H9 (cell line): ENCODE results near the gene TENM4. TPM values are rescaled to one million over a fixed set of nuclear protein-coding genes. Genes with fewer than 3 reads are reported as not detected.

Experiments used
- DNase-seq: peaks from one replicate; pipeline ENCODE4 v3.0.0-alpha.2; 2017
- H2AFZ ChIP-seq: one replicate; pipeline ENCODE4 v1.6.1; 2013; ENCODE audit warnings: mild to moderate bottlenecking, low read length, control low read depth, moderate library complexity
- H2AK5ac ChIP-seq: 2 replicates; pipeline ENCODE4 v1.6.1; 2013; ENCODE audit warnings: low read length, control low read depth, mixed read lengths; ENCODE audit not compliant: insufficient read length
- H2BK120ac ChIP-seq: one replicate; pipeline ENCODE4 v1.6.1; 2013; ENCODE audit warnings: low read depth, mild to moderate bottlenecking, low read length, control low read depth, inconsistent platforms; ENCODE audit not compliant: poor library complexity, severe bottlenecking
- H2BK12ac ChIP-seq: 2 replicates; pipeline ENCODE4 v1.6.1; 2013; ENCODE audit warnings: low read length, control low read depth, mixed read lengths, low read depth; ENCODE audit not compliant: insufficient read length
- H2BK15ac ChIP-seq: 2 replicates; pipeline ENCODE4 v1.6.1; 2013; ENCODE audit warnings: low read depth, low read length, control low read depth
- H2BK20ac ChIP-seq: one replicate; pipeline ENCODE4 v1.6.1; 2013; ENCODE audit warnings: low read depth, mild to moderate bottlenecking, low read length, control low read depth, inconsistent platforms; ENCODE audit not compliant: poor library complexity, severe bottlenecking
- H2BK5ac ChIP-seq: 2 replicates; pipeline ENCODE4 v1.6.1; 2013; ENCODE audit warnings: low read length, control low read depth, mixed read lengths; ENCODE audit not compliant: insufficient read length
- H3K14ac ChIP-seq: 2 replicates; pipeline ENCODE4 v1.6.1; 2013; ENCODE audit warnings: low read length, control low read depth; ENCODE audit not compliant: insufficient read depth
- H3K18ac ChIP-seq: 2 replicates; pipeline ENCODE4 v1.6.1; 2013; ENCODE audit warnings: low read depth, mild to moderate bottlenecking, mixed read lengths, low read length, control low read depth; ENCODE audit not compliant: insufficient read length
- H3K23ac ChIP-seq: 2 replicates; pipeline ENCODE4 v1.6.1; 2013; ENCODE audit warnings: low read length, control low read depth, mixed read lengths, low read depth; ENCODE audit not compliant: insufficient read length
- H3K23me2 ChIP-seq: 2 replicates; pipeline ENCODE4 v1.6.1; 2013; ENCODE audit warnings: low read depth, mild to moderate bottlenecking, mixed read lengths, low read length, control low read depth; ENCODE audit not compliant: insufficient read length, poor library complexity, severe bottlenecking
- H3K27ac ChIP-seq: 2 replicates; pipeline ENCODE4 v1.5.1; 2013; ENCODE audit warnings: low read length, control low read depth, mixed read lengths, low read depth; ENCODE audit not compliant: insufficient read length
- H3K27me3 ChIP-seq: 2 replicates; pipeline ENCODE4 v1.6.1; 2013; ENCODE audit warnings: low read length, control low read depth, inconsistent platforms; ENCODE audit not compliant: insufficient read depth
- H3K4ac ChIP-seq: 2 replicates; pipeline ENCODE4 v1.6.1; 2013; ENCODE audit warnings: low read depth, mild to moderate bottlenecking, control low read depth, inconsistent platforms, low read length, moderate library complexity
- H3K4me1 ChIP-seq: 2 replicates; pipeline ENCODE4 v1.6.1; 2013; ENCODE audit warnings: low read length, control low read depth, inconsistent platforms; ENCODE audit not compliant: insufficient read depth
- H3K4me2 ChIP-seq: 2 replicates; pipeline ENCODE4 v1.6.1; 2013; ENCODE audit warnings: low read length, control low read depth, mixed read lengths; ENCODE audit not compliant: insufficient read length, insufficient read depth
- H3K56ac ChIP-seq: 2 replicates; pipeline ENCODE4 v1.6.1; 2013; ENCODE audit warnings: low read depth, mild to moderate bottlenecking, mixed read lengths, low read length, control low read depth; ENCODE audit not compliant: insufficient read length
- H3K79me1 ChIP-seq: 2 replicates; pipeline ENCODE4 v1.6.1; 2013; ENCODE audit warnings: low read depth, mild to moderate bottlenecking, moderate library complexity, low read length, control low read depth, inconsistent platforms; ENCODE audit not compliant: insufficient read depth, poor library complexity, severe bottlenecking
- H3K79me2 ChIP-seq: 2 replicates; pipeline ENCODE4 v1.6.1; 2013; ENCODE audit warnings: low read length, control low read depth, inconsistent platforms; ENCODE audit not compliant: insufficient read depth
- H3K9ac ChIP-seq: 2 replicates; pipeline ENCODE4 v1.6.1; 2013; ENCODE audit warnings: low read length, control low read depth, mixed read lengths; ENCODE audit not compliant: insufficient read length; ENCODE audit errors: extremely low read depth
- H3K9me3 ChIP-seq: one replicate; pipeline ENCODE4 v1.6.1; 2013; ENCODE audit warnings: low read depth, low read length, inconsistent platforms; ENCODE audit not compliant: control insufficient read depth
- H3T11ph ChIP-seq: one replicate; pipeline ENCODE4 v1.6.1; 2013; ENCODE audit warnings: mild to moderate bottlenecking, low read length, control low read depth, inconsistent platforms
- H4K20me1 ChIP-seq: one replicate; pipeline ENCODE4 v1.6.1; 2013; ENCODE audit not compliant: control insufficient read depth, insufficient read length, insufficient read depth
- H4K5ac ChIP-seq: 2 replicates; pipeline ENCODE4 v1.6.1; 2013; ENCODE audit warnings: low read depth, mild to moderate bottlenecking, mixed read lengths, low read length, control low read depth; ENCODE audit not compliant: insufficient read length
- H4K8ac ChIP-seq: replicated peaks from 2 replicates; pipeline ENCODE4 v1.6.1; 2013; ENCODE audit warnings: low read length, control low read depth, mixed read lengths, low read depth; ENCODE audit not compliant: insufficient read length
- H4K91ac ChIP-seq: 2 replicates; pipeline ENCODE4 v1.6.1; 2013; ENCODE audit warnings: low read depth, mild to moderate bottlenecking, moderate library complexity, mixed read lengths, low read length, control low read depth; ENCODE audit not compliant: insufficient read length
- H3K27ac Mint-ChIP-seq, 3 experiments: 2 replicates in 2 of 3; 3 replicates in 1 of 3; pipeline ENCODE4 v1.8.0; 2020 to 2021; ENCODE audit warnings: mixed read lengths in 3 of 3, mild to moderate bottlenecking in 1 of 3, moderate library complexity in 1 of 3
- H3K27me3 Mint-ChIP-seq: 2 replicates; pipeline ENCODE4 v1.8.0; 2021; ENCODE audit warnings: low read depth, mild to moderate bottlenecking, moderate library complexity, mixed read lengths
- H3K36me3 Mint-ChIP-seq, 3 experiments: 2 replicates in 2 of 3; 3 replicates in 1 of 3; pipeline ENCODE4 v1.8.0; 2020 to 2021; ENCODE audit warnings: low read depth in 3 of 3, mixed read lengths in 3 of 3; ENCODE audit not compliant: insufficient read depth in 1 of 3
- H3K4me1 Mint-ChIP-seq, 2 experiments: 2 replicates each; pipeline ENCODE4 v1.8.0; 2020; ENCODE audit warnings: mixed read lengths in 2 of 2
- H3K4me3 Mint-ChIP-seq, 2 experiments: 2 replicates in 1 of 2; 3 replicates in 1 of 2; pipeline ENCODE4 v1.8.0; 2020 to 2021; ENCODE audit warnings: mild to moderate bottlenecking in 2 of 2, mixed read lengths in 2 of 2, moderate library complexity in 1 of 2
- H3K9me3 Mint-ChIP-seq, 2 experiments: 2 replicates in 1 of 2; 3 replicates in 1 of 2; pipeline ENCODE4 v1.8.0; 2020; ENCODE audit warnings: mild to moderate bottlenecking in 2 of 2, mixed read lengths in 2 of 2, moderate library complexity in 1 of 2
- WGBS: extraction: QIAGEN DNeasy Blood & Tissue Kit; methylation state at CpG from one replicate; pipeline ENCODE4 v1.1.7; 2013; ENCODE audit warnings: missing lambda C conversion rate, low lambda C conversion rate, mixed read lengths; ENCODE audit not compliant: insufficient read length; ENCODE audit errors: extremely low coverage; 5-methylcytosine and 5-hydroxymethylcytosine counted together
- total RNA-seq: library from RNA; stranded (reverse); gene quantifications from 2 replicates; pipeline ENCODE4 v1.2.1, GENCODE V29; 2021
- TF ChIP-seq, protein P1 (sequence below): fragments of 200-600 bp; sonication (generic); conservative IDR thresholded peaks from 3 replicates; pipeline ENCODE4 v1.8.0; 2021; ENCODE audit warnings: antibody characterized with exemption, mild to moderate bottlenecking

The TENM4 gene
- total RNA-seq, 1 experiment from 2014 or later = 4.6 TPM

DNA sequence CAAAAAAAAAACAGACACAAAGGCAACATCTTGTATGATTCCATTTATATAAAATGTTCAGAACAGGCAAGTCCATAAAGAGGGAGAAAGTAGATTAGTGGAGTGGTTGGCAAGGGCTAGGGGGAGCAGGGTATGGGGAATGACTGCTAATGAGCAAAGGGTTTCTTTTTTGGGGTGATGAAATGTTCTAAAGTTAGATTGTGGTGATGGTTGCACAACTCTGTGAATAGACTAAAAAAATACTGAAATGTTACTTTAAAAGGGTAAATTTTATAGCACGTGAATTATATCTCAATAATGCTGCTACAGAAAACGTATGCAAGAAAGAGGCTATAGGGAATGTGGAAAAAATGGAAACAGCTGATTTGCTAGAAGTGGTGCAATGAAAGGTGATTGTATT is 155.1 kb downstream of the TENM4 start:
- Histone ChIP-seq H2BK120ac (no peak overlapping the region), H4K8ac (no peak overlapping the region), H2AFZ (no peak overlapping the region), H3K23me2 (no peaks in the 10 kb centered on the region), H3T11ph (no peak overlapping the region), H4K91ac (no peak overlapping the region), H3K56ac (no peak overlapping the region), H3K9ac (no peak overlapping the region), H2AK5ac (no peak overlapping the region), H2BK20ac (no peak overlapping the region), H3K79me1 (no peaks in the 10 kb centered on the region), H3K27ac (no peak overlapping the region), H3K79me2 (no peaks in the 10 kb centered on the region), H3K14ac (no peak overlapping the region), H2BK15ac (no peak overlapping the region), H3K23ac (no peak overlapping the region), H3K4ac (no peak overlapping the region), H2BK5ac (no peak overlapping the region), H4K20me1 (no peaks in the 10 kb centered on the region), H3K9me3 (no peaks in the 10 kb centered on the region), H3K27me3 (no peaks in the 10 kb centered on the region), H3K4me1 (no peaks in the 10 kb centered on the region), H4K5ac (no peak overlapping the region), H3K18ac (no peak overlapping the region), H3K4me2 (no peak overlapping the region), H2BK12ac (no peak overlapping the region)
- H3K27ac Mint-ChIP-seq = no peak overlapping the region
- DNase-seq = no peak
- no peak overlapping the region for H3K4me3 Mint-ChIP-seq
- peaks cover 2 to 5% of the 10 kb centered on the region in 2 experiments; a peak in 2 of 5 replicates for H3K9me3 Mint-ChIP-seq
- TF ChIP-seq, protein P1, sequence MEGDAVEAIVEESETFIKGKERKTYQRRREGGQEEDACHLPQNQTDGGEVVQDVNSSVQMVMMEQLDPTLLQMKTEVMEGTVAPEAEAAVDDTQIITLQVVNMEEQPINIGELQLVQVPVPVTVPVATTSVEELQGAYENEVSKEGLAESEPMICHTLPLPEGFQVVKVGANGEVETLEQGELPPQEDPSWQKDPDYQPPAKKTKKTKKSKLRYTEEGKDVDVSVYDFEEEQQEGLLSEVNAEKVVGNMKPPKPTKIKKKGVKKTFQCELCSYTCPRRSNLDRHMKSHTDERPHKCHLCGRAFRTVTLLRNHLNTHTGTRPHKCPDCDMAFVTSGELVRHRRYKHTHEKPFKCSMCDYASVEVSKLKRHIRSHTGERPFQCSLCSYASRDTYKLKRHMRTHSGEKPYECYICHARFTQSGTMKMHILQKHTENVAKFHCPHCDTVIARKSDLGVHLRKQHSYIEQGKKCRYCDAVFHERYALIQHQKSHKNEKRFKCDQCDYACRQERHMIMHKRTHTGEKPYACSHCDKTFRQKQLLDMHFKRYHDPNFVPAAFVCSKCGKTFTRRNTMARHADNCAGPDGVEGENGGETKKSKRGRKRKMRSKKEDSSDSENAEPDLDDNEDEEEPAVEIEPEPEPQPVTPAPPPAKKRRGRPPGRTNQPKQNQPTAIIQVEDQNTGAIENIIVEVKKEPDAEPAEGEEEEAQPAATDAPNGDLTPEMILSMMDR = no peak
- peaks cover 0 to 5% (median 0%) of the 10 kb centered on the region in 3 experiments; a peak in 2 of 7 replicates for H3K36me3 Mint-ChIP-seq
- no peaks in the 10 kb centered on the region for H3K4me1 Mint-ChIP-seq
- H3K27me3 Mint-ChIP-seq = no peaks in the 10 kb centered on the region; the same call in 1 of the 2 replicates
- whole genome bisulfite sequencing = no CpG with 5 or more reads among the region's 2 CpGs
